DOHH2 (cell line): ENCODE results near the gene ALDH3A2.

Experiments used
- H3F3A ChIP-seq: fragments of 200-600 bp; sonication (generic), shearing (Covaris generic); 2 replicates; pipeline ENCODE4 v1.6.0; 2016; ENCODE audit warnings: antibody characterized with exemption, mild to moderate bottlenecking; ENCODE audit not compliant: control insufficient read depth, insufficient read depth
- H3K27ac ChIP-seq: fragments of 200-600 bp; sonication (generic); 2 replicates; pipeline ENCODE4 v1.5.1; 2014; ENCODE audit warnings: low read depth, mild to moderate bottlenecking, low read length, moderate library complexity
- H3K27me3 ChIP-seq: fragments of 200-600 bp; sonication (generic); 2 replicates; pipeline ENCODE4 v1.6.1; 2014; ENCODE audit warnings: mild to moderate bottlenecking, low read length, mixed read lengths; ENCODE audit not compliant: control insufficient read depth
- H3K36me3 ChIP-seq: fragments of 200-600 bp; sonication (generic); 2 replicates; pipeline ENCODE4 v1.6.1; 2014; ENCODE audit warnings: mild to moderate bottlenecking, low read length, moderate library complexity, mixed read lengths; ENCODE audit not compliant: control insufficient read depth
- H3K4me1 ChIP-seq: fragments of 200-600 bp; sonication (generic); 2 replicates; pipeline ENCODE4 v1.6.1; 2014; ENCODE audit warnings: mild to moderate bottlenecking, low read length, mixed read lengths; ENCODE audit not compliant: control insufficient read depth
- H3K4me2 ChIP-seq: fragments of 200-600 bp; sonication (generic); 2 replicates; pipeline ENCODE4 v1.6.0; 2014; ENCODE audit warnings: mild to moderate bottlenecking, low read length, moderate library complexity
- H3K4me3 ChIP-seq: fragments of 200-600 bp; sonication (generic); 2 replicates; pipeline ENCODE4 v1.5.1; 2014; ENCODE audit warnings: mild to moderate bottlenecking, low read length, mixed read lengths
- H3K79me2 ChIP-seq: fragments of 200-600 bp; sonication (generic); 2 replicates; pipeline ENCODE4 v1.6.1; 2014; ENCODE audit warnings: mild to moderate bottlenecking, low read length, mixed read lengths; ENCODE audit not compliant: control insufficient read depth
- H3K9me2 ChIP-seq: fragments of 200-600 bp; sonication (generic); replicated peaks from 2 replicates; pipeline ENCODE4 v1.6.1; 2014; ENCODE audit warnings: mild to moderate bottlenecking, low read length, mixed read lengths; ENCODE audit not compliant: control insufficient read depth
- H3K9me3 ChIP-seq: fragments of 200-600 bp; sonication (generic); 2 replicates; pipeline ENCODE4 v1.6.1; 2014; ENCODE audit warnings: antibody characterized with exemption, low read length, mixed read lengths; ENCODE audit not compliant: control insufficient read depth, insufficient read depth
- H4K20me1 ChIP-seq: fragments of 200-600 bp; sonication (generic); 2 replicates; pipeline ENCODE4 v1.6.0; 2014; ENCODE audit warnings: low read depth, mild to moderate bottlenecking, antibody characterized with exemption, low read length, moderate library complexity; ENCODE audit not compliant: control insufficient read depth, insufficient read depth
- CTCF ChIP-seq: fragments of 200-600 bp; sonication (generic); IDR thresholded peaks from one replicate; pipeline ENCODE4 v1.5.1; 2014; ENCODE audit warnings: antibody characterized with exemption, mild to moderate bottlenecking, low read depth, low read length; ENCODE audit not compliant: poor library complexity, severe bottlenecking
- EZH2phosphoT487 ChIP-seq: fragments of 200-600 bp; sonication (generic); IDR thresholded peaks from 2 replicates; pipeline ENCODE4 v1.6.1; 2017; ENCODE audit warnings: borderline replicate concordance, mild to moderate bottlenecking, antibody characterized with exemption, low read length, moderate library complexity, mixed read lengths

Gene ALDH3A2

GRCh38 chr17:19646788-19647696 is 1.5 kb upstream of the ALDH3A2 start:
- TF ChIP-seq EZH2phosphoT487, result no peak
- no peak for TF ChIP-seq CTCF
- Histone ChIP-seq H3K36me3 (no peaks in the 10 kb centered on the region), H3K79me2 (peaks cover 20% of the 10 kb centered on the region), H3K4me3 (peak overlapping the region; percentile 95; the same call in 1 of the 2 replicates), H3K4me1 (peaks cover 33% of the 10 kb centered on the region), H3K9me2 (no peaks in the 10 kb centered on the region), H3F3A (peaks cover 5% of the 10 kb centered on the region; the same call in 1 of the 2 replicates), H3K27ac (no peak overlapping the region), H3K9me3 (no peaks in the 10 kb centered on the region), H4K20me1 (no peaks in the 10 kb centered on the region), H3K27me3 (peaks cover 13% of the 10 kb centered on the region; the same call in 1 of the 2 replicates), H3K4me2 (peak overlapping the region; percentile 88)

- H3K9me3 ChIP-seq, result no peaks in the 10 kb centered on the region
- peaks cover 33% of the 10 kb centered on the region for H3K4me1 ChIP-seq
- H3K9me2 ChIP-seq, result no peaks in the 10 kb centered on the region
- peaks cover 5% of the 10 kb centered on the region; the same call in 1 of the 2 replicates for H3F3A ChIP-seq
- peaks cover 20% of the 10 kb centered on the region for H3K79me2 ChIP-seq
- H3K4me3 ChIP-seq, result peak overlapping the region; percentile 95
- H3K4me2 ChIP-seq, result peak overlapping the region; percentile 88
- H3K27ac ChIP-seq, result peak overlapping the region; percentile 36
- peaks cover 9% of the 10 kb centered on the region; the same call in 1 of the 2 replicates for H3K27me3 ChIP-seq
- H3K36me3 ChIP-seq, result peaks cover 5% of the 10 kb centered on the region
- no peaks in the 10 kb centered on the region for H4K20me1 ChIP-seq
- TF ChIP-seq EZH2phosphoT487, result no peak
- TF ChIP-seq CTCF, result no peak
These were observed 665 bp upstream of the ALDH3A2 start for GRCh38 chr17:19647697-19648474.

- Histone ChIP-seq H3K79me2 (peaks cover 20% of the 10 kb centered on the region), H3K27me3 (peaks cover 9% of the 10 kb centered on the region; the same call in 1 of the 2 replicates), H3F3A (peaks cover 5% of the 10 kb centered on the region; the same call in 1 of the 2 replicates), H3K9me3 (no peaks in the 10 kb centered on the region), H3K4me1 (peaks cover 33% of the 10 kb centered on the region), H3K4me2 (peak overlapping the region; percentile 88), H4K20me1 (no peaks in the 10 kb centered on the region), H3K27ac (peak overlapping the region; percentile 49; the same call in 1 of the 2 replicates), H3K9me2 (no peaks in the 10 kb centered on the region), H3K36me3 (peaks cover 5% of the 10 kb centered on the region), H3K4me3 (peak overlapping the region; percentile 95)
- TF ChIP-seq CTCF (no peak), EZH2phosphoT487 (no peak)
These were observed 657 bp downstream of the ALDH3A2 start for GRCh38 chr17:19649274-19649541.
